Fibroblast of villous mesenchyme (primary cell): ENCODE results near the gene OR4N5. TPM values are rescaled to one million over a fixed set of nuclear protein-coding genes. Genes with fewer than 3 reads are reported as not detected.

ENCODE experiments used
- DNase-seq: peaks from one replicate; pipeline ENCODE4 v3.0.0-alpha.2; 2010; ENCODE audit warnings: low read depth
- H3K4me3 ChIP-seq: 2 replicates; pipeline ENCODE4 v1.5.1; 2011; ENCODE audit warnings: low read depth, mild to moderate bottlenecking, low read length
- CTCF ChIP-seq: IDR thresholded peaks from 2 replicates; pipeline ENCODE4 v1.5.1; 2012; ENCODE audit warnings: low read depth, mild to moderate bottlenecking, low read length; ENCODE audit not compliant: insufficient read depth
- total RNA-seq: library from RNA; depleted of rRNA; stranded (reverse); fragments of >200 nt; gene quantifications from 2 replicates; pipeline ENCODE4 v1.2.3, GENCODE V29; 2012

OR4N5 gene
- total RNA-seq, 1 donor = not detected

- no peak for TF ChIP-seq CTCF
- H3K4me3 ChIP-seq = no peak overlapping the region
- no peak for DNase-seq
These were observed 38.9 kb downstream of the OR4N5 start for GRCh38 chr14:20177433-20177974.

DNA sequence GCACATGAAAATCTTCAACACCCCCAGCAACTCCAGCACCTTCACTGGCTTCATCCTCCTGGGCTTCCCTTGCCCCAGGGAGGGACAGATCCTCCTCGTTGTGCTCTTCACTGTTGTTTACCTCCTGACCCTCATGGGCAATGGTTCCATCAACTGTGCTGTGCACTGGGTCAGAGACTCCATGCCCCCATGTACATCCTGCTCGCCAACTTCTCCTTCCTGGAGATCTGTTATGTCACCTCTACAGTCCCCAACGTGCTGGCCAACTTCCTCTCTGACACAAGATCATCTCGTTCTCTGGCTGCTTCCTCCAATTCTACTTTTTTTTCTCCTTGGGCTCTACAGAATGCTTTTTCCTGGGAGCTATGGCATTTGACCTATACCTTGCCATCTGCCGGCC is 40.6 kb downstream of the OR4N5 start:
- H3K4me3 ChIP-seq = no peak overlapping the region
- no peak for DNase-seq
- TF ChIP-seq CTCF = no peak

DNA sequence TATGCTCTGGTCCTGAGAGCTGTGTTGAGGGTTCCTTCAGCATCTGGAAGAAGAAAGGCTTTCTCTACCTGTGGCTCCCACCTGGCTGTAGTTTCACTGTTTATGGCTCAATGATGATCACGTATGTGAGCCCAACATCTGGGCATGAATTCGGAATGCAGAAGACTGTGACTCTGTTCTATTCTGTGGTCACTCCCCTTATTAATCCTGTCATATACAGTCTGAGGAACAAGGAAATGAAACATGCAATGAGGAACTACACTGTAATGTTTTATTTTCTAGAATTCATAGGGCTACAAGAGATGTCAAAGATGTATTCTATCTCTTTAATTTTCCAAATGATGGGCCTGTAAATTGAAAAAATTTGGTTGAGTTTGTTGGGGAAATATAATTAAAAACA is 41.3 kb downstream of the OR4N5 start:
- no peak for DNase-seq
- no peak for TF ChIP-seq CTCF

DNA sequence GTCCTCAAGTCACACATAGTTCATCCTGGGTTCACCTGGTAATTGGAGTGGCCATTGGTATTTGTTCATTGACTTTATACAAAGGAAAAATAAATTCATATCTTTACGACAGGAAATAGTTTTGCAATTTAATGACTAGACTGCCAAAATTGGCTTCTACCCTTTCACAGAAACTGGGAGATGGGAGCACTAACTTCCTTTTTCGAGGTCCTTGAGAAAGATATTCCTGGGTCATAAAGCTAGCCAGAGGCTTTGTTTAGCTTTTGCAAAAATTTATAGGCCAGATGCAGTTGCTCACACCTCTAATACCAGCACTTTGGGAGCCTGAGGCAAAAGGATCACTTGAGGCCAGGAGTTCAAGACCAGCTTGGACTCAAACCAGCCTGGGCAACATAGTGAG is 41.9 kb downstream of the OR4N5 start:
- DNase-seq = no peak
- no peak for TF ChIP-seq CTCF
- no peak overlapping the region for H3K4me3 ChIP-seq

More for the DNA sequence above, 41.3 kb downstream of the OR4N5 start:
- H3K4me3 ChIP-seq = no peak overlapping the region

GRCh38 chr14:20184181-20184580 is 45.6 kb downstream of the OR4N5 start:
- H3K4me3 ChIP-seq = no peak overlapping the region
- TF ChIP-seq CTCF = no peak
- no peak for DNase-seq

GRCh38 chr14:20190596-20190995 is 52.0 kb downstream of the OR4N5 start, which contains the start of gene OR11G2:
TSS of gene OR11G2 (plus strand) at chr14:20190896. CDS start at chr14:20197438, 6,542 bp downstream.
- no peak for TF ChIP-seq CTCF
- no peak for DNase-seq
- no peak within 1 kb of the TSS for H3K4me3 ChIP-seq

- TF ChIP-seq CTCF = no peak
- DNase-seq = no peak
- no peak overlapping the region for H3K4me3 ChIP-seq
These were observed 52.8 kb downstream of the OR4N5 start for GRCh38 chr14:20191396-20191795.
